GM10266 (cell line): Measurements from ENCODE around the gene ADD1.

Experiments used
- DNase-seq: peaks from one replicate; pipeline ENCODE4 v3.0.0; 2012; ENCODE audit errors: extremely low spot score
- TF ChIP-seq, protein P1 (sequence below): IDR thresholded peaks from 2 replicates; pipeline ENCODE4 v1.5.1; 2012; ENCODE audit warnings: mild to moderate bottlenecking, low read depth; ENCODE audit not compliant: control insufficient read depth, insufficient read depth; ENCODE audit errors: missing control alignments

The ADD1 gene

DNA sequence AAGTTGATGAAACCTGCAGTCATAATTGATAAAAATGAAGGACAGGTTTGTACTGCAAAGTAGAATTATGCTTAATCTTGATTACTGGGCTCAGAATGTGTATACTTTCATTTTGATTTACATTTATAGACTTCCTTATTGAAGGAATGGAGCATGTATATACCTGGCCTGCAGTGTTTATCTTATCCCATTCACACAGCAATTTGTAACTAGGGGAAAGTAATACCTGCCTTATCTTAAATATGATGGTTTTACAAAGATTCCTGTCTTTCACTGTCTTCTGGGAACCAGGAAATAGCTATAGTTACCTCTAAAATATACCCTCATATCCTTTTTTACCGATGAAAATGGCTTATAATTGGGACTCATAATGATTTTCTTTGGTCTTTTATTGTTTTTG, 29.7 kb downstream of the ADD1 start:
- TF ChIP-seq, protein P1, sequence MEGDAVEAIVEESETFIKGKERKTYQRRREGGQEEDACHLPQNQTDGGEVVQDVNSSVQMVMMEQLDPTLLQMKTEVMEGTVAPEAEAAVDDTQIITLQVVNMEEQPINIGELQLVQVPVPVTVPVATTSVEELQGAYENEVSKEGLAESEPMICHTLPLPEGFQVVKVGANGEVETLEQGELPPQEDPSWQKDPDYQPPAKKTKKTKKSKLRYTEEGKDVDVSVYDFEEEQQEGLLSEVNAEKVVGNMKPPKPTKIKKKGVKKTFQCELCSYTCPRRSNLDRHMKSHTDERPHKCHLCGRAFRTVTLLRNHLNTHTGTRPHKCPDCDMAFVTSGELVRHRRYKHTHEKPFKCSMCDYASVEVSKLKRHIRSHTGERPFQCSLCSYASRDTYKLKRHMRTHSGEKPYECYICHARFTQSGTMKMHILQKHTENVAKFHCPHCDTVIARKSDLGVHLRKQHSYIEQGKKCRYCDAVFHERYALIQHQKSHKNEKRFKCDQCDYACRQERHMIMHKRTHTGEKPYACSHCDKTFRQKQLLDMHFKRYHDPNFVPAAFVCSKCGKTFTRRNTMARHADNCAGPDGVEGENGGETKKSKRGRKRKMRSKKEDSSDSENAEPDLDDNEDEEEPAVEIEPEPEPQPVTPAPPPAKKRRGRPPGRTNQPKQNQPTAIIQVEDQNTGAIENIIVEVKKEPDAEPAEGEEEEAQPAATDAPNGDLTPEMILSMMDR, result no peak
- no peak for DNase-seq

DNA sequence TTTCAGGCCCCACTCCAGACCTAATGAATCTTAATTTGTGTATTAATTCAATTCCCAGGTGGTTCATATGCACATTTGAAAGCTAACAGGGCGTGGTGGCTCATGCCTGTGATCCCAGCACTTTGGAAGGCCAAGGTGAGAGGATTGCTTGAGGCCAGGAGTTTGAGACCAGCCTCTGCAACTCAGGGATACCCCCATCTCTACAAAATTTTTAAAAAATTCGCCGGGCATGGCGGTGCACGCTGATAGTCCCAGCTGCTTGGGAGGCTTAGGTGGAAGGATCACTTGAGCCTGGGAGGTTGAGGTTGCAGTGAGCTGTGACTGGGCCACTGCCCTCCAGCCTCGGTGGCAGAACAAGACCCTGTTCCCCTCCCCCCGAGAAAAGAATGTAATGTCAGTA, 31.2 kb downstream of the ADD1 start:
- TF ChIP-seq, protein P1, result no peak
- no peak for DNase-seq

DNA sequence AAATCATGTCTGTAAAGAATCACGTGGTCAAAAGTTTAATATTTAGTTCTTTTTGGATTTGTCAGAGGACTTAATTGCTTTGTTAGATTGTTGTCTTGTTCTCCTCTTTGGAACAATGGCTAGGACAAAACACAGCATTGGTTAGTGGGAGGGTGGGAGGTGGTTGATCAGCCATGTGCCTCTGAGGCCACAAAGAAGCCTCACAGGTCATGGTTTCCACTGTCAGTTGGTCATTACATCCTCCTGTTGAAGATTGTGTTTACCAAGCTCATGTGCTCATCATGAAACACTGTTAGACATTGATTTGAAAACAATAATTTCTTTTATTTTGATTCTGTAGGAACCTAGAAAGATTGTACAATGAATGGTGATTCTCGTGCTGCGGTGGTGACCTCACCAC, 31.9 kb downstream of the ADD1 start:
- TF ChIP-seq, protein P1, result no peak
- DNase-seq, result no peak

DNA sequence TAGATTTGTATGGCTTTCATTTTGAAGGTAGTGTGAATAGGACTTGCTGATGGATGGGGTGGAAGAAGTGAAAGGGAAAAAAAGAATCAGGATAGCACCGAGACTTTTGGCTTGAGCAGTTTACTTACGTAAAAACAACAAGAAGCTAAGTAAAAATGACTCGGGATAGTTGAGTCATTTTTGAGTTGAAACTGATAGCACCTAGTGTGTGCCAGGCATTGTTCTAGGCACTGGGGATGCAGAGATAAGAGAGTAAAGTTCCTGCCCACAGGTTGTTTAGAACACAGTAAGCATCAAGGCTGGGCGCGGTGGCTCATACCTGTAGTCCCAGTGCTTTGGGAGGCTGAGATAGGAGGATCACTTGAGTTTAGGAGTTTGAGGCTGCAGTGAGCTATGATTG, 34.7 kb downstream of the ADD1 start:
- DNase-seq, result no peak
- TF ChIP-seq, protein P1, result no peak

DNA sequence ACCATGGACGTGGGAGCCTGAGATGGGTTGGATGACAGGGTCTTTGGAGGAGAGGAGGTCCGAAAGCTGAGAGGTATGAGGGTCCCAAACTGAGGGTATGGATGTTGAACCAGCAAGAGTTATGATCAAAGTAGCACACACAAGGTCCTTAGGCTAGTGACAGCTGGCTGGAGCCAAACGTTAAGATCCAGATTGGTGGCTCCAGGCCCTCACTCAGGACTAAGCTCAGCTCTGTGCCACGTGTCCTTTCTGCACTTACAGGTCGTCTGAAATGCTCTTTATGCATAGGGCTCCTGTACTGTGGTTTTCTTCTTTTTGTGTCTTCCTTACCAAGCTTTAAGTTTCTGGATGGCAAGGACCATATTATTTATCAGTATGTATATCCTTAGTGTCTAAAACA, 35.4 kb downstream of the ADD1 start:
- no peak for DNase-seq
- TF ChIP-seq, protein P1, result no peak

DNA sequence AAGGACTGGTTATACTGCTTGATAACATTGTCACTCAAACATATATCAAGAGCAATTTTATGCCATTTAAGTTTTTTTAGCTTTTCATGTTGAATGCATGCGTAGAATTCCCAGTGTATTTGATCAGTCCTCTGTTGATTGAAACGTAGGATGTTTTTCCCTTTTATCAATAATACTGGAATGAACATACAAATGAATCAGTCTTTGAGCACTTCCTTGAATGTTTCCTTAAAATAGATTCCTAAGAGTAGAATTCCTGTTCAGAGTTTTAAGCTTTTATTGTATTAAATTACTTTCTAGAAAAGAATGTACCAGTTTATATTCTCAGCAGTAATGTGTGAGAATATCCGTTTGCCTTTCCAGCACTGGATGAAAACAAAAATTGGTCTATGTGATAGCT, 37.8 kb downstream of the ADD1 start:
- TF ChIP-seq, protein P1, result no peak
- no peak for DNase-seq

DNA sequence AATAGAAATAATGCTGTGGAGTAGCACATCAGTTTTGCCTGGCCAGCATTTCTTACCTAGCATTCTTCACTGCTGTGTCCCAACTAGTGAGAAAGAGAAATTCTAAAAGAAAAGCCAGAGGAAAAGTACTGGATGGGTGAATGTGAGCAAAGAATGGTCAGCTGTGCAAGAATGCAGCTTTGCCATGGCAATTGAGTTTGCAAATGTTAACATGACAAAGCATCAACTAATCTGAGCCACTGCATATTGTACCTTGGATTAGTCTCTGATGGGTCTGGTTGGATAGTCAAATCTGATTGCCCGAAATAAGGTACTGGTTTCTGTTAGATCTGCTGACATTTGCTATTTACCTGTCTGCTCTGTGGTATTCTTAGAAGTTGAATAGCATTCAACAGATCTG, 38.7 kb downstream of the ADD1 start:
- TF ChIP-seq, protein P1, result no peak
- no peak for DNase-seq
